DOHH2 (cell line): ENCODE measurements around the gene ZG16.
"Not testable (repeated sequence)": the region's sequence is repeated elsewhere in the genome, so short reads cannot be mapped to it uniquely, and the experiment has no call there.

ENCODE experiments used
- H3F3A ChIP-seq: fragments of 200-600 bp; sonication (generic), shearing (Covaris generic); 2 replicates; pipeline ENCODE4 v1.6.0; 2016; ENCODE audit warnings: antibody characterized with exemption, mild to moderate bottlenecking; ENCODE audit not compliant: control insufficient read depth, insufficient read depth
- H3K27ac ChIP-seq: fragments of 200-600 bp; sonication (generic); 2 replicates; pipeline ENCODE4 v1.5.1; 2014; ENCODE audit warnings: low read depth, mild to moderate bottlenecking, low read length, moderate library complexity
- H3K27me3 ChIP-seq: fragments of 200-600 bp; sonication (generic); 2 replicates; pipeline ENCODE4 v1.6.1; 2014; ENCODE audit warnings: mild to moderate bottlenecking, low read length, mixed read lengths; ENCODE audit not compliant: control insufficient read depth
- H3K36me3 ChIP-seq: fragments of 200-600 bp; sonication (generic); 2 replicates; pipeline ENCODE4 v1.6.1; 2014; ENCODE audit warnings: mild to moderate bottlenecking, low read length, moderate library complexity, mixed read lengths; ENCODE audit not compliant: control insufficient read depth
- H3K4me1 ChIP-seq: fragments of 200-600 bp; sonication (generic); 2 replicates; pipeline ENCODE4 v1.6.1; 2014; ENCODE audit warnings: mild to moderate bottlenecking, low read length, mixed read lengths; ENCODE audit not compliant: control insufficient read depth
- H3K4me2 ChIP-seq: fragments of 200-600 bp; sonication (generic); 2 replicates; pipeline ENCODE4 v1.6.0; 2014; ENCODE audit warnings: mild to moderate bottlenecking, low read length, moderate library complexity
- H3K4me3 ChIP-seq: fragments of 200-600 bp; sonication (generic); 2 replicates; pipeline ENCODE4 v1.5.1; 2014; ENCODE audit warnings: mild to moderate bottlenecking, low read length, mixed read lengths
- H3K79me2 ChIP-seq: fragments of 200-600 bp; sonication (generic); 2 replicates; pipeline ENCODE4 v1.6.1; 2014; ENCODE audit warnings: mild to moderate bottlenecking, low read length, mixed read lengths; ENCODE audit not compliant: control insufficient read depth
- H3K9me2 ChIP-seq: fragments of 200-600 bp; sonication (generic); replicated peaks from 2 replicates; pipeline ENCODE4 v1.6.1; 2014; ENCODE audit warnings: mild to moderate bottlenecking, low read length, mixed read lengths; ENCODE audit not compliant: control insufficient read depth
- H3K9me3 ChIP-seq: fragments of 200-600 bp; sonication (generic); 2 replicates; pipeline ENCODE4 v1.6.1; 2014; ENCODE audit warnings: antibody characterized with exemption, low read length, mixed read lengths; ENCODE audit not compliant: control insufficient read depth, insufficient read depth
- H4K20me1 ChIP-seq: fragments of 200-600 bp; sonication (generic); 2 replicates; pipeline ENCODE4 v1.6.0; 2014; ENCODE audit warnings: low read depth, mild to moderate bottlenecking, antibody characterized with exemption, low read length, moderate library complexity; ENCODE audit not compliant: control insufficient read depth, insufficient read depth
- CTCF ChIP-seq: fragments of 200-600 bp; sonication (generic); IDR thresholded peaks from one replicate; pipeline ENCODE4 v1.5.1; 2014; ENCODE audit warnings: antibody characterized with exemption, mild to moderate bottlenecking, low read depth, low read length; ENCODE audit not compliant: poor library complexity, severe bottlenecking
- EZH2phosphoT487 ChIP-seq: fragments of 200-600 bp; sonication (generic); IDR thresholded peaks from 2 replicates; pipeline ENCODE4 v1.6.1; 2017; ENCODE audit warnings: borderline replicate concordance, mild to moderate bottlenecking, antibody characterized with exemption, low read length, moderate library complexity, mixed read lengths

ZG16 gene

DNA sequence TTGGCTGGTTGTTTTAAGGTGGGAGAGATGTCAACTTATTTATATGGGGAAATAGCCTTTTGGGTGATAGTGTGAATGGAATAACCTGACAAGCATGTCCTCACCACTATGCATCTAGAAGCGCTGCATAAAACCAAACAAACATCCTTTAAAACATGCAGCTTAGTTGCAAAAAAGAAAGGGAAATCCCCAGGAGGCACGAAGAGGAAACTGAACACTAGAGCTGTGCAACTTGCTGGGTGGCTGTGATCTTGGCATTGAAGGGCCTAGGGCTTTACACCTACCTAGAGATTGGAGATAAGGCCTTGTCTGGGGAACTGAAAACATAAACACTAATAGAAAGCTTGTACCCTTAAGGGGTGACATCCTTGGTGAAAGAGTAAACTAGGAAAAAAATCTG is 39.5 kb upstream of the ZG16 start:
- H4K20me1 ChIP-seq = no peaks in the 10 kb centered on the region

DNA sequence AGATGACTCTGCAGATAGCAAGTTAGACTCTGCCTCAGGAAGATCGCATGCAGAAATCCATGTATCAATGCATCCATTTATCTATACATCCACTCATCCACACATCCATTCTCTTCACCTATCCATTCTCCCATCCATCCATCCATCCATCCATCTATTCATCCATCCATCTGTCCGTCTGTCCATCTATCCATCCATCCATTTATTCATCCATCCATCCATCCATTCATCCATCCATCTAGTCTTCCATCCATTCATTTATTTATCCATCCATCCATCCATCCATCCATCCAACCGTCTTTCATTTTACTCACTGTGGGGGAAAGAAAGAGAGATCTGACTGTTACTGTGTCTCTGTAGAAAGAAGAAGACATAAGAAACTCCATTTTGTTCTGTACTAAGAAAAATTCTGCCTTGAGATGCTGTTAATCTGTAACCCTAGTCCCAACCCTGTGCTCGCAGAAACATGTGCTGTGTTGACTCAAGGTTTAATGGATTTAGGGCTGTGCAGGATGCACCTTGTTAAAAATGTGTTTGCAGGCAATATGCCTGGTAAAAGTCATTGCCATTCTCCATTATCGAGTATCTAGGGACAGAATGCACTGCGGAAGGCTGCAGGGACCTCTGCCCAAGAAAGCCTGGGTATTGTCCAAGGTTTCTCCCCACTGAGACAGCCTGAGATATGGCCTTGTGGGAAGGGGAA is 38.0 kb upstream of the ZG16 start:
- not testable (repeated sequence) for H3F3A ChIP-seq, H3K9me2 ChIP-seq, H3K27ac ChIP-seq, H3K27me3 ChIP-seq, H3K4me3 ChIP-seq, H3K4me2 ChIP-seq, H3K9me3 ChIP-seq, H4K20me1 ChIP-seq
- Histone ChIP-seq H3K4me1 (peaks cover 36% of the 10 kb centered on the region), H3K36me3 (peaks cover 14% of the 10 kb centered on the region; the same call in 1 of the 2 replicates), H3K79me2 (peaks cover 11% of the 10 kb centered on the region)

More for the DNA sequence above, 39.5 kb upstream of the ZG16 start:
- peak overlapping the region; percentile 20 for H3K27ac ChIP-seq
- peak overlapping the region; percentile 36 for H3K4me2 ChIP-seq
- peaks cover 3% of the 10 kb centered on the region; the same call in 1 of the 2 replicates for H3K36me3 ChIP-seq
- H3F3A ChIP-seq = peaks cover 6% of the 10 kb centered on the region; the same call in 1 of the 2 replicates
- H3K4me1 ChIP-seq = peaks cover 33% of the 10 kb centered on the region
- TF ChIP-seq CTCF (no peak), EZH2phosphoT487 (no peak)
- H3K9me3 ChIP-seq = no peaks in the 10 kb centered on the region
- no peaks in the 10 kb centered on the region for H3K79me2 ChIP-seq
- no peaks in the 10 kb centered on the region for H3K9me2 ChIP-seq
- H3K27me3 ChIP-seq = no peaks in the 10 kb centered on the region
- H3K4me3 ChIP-seq = 0 out of 2 replicates have a peak overlapping the region, but pooled peaks have one; percentile 6

DNA sequence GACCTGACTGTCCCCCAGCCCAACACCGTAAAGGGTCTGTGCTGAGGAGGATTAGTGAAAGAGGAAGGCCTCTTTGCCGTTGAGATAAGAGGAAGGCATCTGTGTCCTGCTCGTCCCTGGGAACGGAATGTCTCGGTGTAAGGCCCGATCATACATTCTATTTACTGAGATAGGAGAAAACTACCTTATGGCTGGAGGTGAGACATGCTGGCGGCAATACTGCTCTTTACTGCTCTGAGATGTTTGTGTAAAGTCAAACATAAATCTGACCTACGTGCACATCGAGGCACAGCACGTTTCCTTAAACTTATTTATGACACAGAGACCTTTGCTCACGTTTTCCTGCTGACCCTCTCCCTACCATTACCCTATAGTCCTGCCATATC is 37.4 kb upstream of the ZG16 start:
- H3F3A ChIP-seq = not testable (repeated sequence)

DNA sequence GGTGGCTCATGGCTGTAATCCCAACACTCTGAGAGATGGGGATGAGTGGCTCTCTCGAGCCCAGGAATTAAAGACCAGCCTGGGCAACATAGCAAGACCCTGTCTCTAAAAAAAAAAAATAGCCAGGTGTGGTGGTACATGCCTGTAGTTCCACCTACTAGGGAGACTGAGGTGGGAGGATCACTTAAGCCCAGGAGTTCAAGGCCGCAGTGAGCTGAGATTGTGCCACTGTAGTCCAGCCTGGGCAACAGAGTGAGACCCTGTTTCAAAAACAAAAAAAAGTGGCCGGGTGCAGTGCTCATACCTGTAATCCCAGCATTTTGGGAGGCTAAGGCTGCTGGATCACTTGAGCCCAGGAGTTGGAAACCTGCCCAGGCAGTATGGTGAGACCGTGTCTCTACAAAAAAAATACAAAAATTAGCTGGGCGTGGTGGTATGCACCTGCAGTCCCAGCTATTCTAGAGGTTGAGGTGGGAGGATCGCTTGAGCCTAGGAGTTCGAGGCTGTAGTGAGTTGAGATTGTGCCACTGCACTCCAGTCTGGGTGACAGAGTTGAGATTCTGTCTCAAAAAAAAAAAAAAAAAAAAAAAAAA is 35.3 kb upstream of the ZG16 start:
- no peaks in the 10 kb centered on the region for H3K27me3 ChIP-seq
- no peaks in the 10 kb centered on the region for H3K9me3 ChIP-seq
- no peak overlapping the region for H3K27ac ChIP-seq
- TF ChIP-seq CTCF (no peak), EZH2phosphoT487 (no peak)
- peaks cover 6% of the 10 kb centered on the region; the same call in 1 of the 2 replicates for H3F3A ChIP-seq
- H3K9me2 ChIP-seq = no peaks in the 10 kb centered on the region
- H3K4me3 ChIP-seq = no peak overlapping the region
- peaks cover 14% of the 10 kb centered on the region; the same call in 1 of the 2 replicates for H3K36me3 ChIP-seq
- H3K79me2 ChIP-seq = peaks cover 19% of the 10 kb centered on the region
- H3K4me2 ChIP-seq = no peak overlapping the region
- H3K4me1 ChIP-seq = peaks cover 55% of the 10 kb centered on the region
- no peaks in the 10 kb centered on the region for H4K20me1 ChIP-seq

More for the DNA sequence above, 37.4 kb upstream of the ZG16 start:
- not testable (repeated sequence) for H4K20me1 ChIP-seq, H3K27ac ChIP-seq, H3K27me3 ChIP-seq, H3K4me2 ChIP-seq, H3K9me2 ChIP-seq, H3K4me3 ChIP-seq, H3K9me3 ChIP-seq
- Histone ChIP-seq H3K4me1 (peaks cover 42% of the 10 kb centered on the region), H3K36me3 (peaks cover 14% of the 10 kb centered on the region; the same call in 1 of the 2 replicates), H3K79me2 (peaks cover 17% of the 10 kb centered on the region)
